Stimulated activated CD8-positive, alpha-beta memory T cell treated with anti-CD3 and anti-CD28 coated beads, Interleukin-4, amount 100 ng/mL, for 48 hours (primary cell): ENCODE measurements around the gene MUSK.
"Not testable (repeated sequence)": the region's sequence is repeated elsewhere in the genome, so short reads cannot be mapped to it uniquely, and the experiment has no call there.

Source experiments
- DNase-seq: peaks from one replicate; pipeline ENCODE4 v3.0.0-alpha.2; 2020

MUSK gene

DNA sequence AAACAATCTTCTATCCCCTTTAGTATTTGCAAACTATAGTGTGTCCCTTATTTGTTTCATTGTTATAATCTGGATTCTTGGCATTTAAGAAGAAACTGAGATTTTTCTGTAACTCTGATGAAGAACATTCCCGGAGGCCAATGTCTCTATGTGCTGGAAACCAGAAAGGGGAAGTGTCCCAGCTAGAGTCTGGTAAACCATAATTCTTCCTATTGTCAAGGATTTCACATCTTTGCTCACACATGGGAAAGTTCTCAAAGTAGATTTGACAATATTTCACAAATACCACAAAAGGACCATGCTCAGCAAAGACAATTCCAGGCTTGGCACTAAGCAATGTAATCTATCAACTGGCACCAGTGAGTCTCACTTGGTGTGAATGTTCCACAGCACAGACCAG lies 146.8 kb downstream of the MUSK start:
- no peak for DNase-seq

DNA sequence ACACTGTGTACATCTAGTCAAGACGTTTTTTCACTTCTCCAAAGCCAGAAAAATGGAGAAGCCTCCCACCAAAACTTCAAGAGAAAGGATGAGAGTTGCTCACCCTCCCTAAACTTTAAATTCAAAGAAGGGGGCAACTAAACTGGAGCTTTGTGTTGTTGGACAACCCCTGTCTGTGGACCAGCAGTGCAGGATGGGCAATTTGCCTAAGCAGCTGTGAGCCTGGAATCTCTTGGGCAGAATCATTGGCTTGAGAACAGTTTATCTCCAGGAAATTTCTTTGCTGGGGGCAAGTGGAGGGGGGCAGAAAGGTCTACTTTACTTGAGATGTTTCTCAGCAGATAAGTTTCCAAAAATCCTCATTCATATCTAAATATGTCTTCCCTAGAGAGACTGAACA lies 151.8 kb downstream of the MUSK start:
- no peak for DNase-seq

DNA sequence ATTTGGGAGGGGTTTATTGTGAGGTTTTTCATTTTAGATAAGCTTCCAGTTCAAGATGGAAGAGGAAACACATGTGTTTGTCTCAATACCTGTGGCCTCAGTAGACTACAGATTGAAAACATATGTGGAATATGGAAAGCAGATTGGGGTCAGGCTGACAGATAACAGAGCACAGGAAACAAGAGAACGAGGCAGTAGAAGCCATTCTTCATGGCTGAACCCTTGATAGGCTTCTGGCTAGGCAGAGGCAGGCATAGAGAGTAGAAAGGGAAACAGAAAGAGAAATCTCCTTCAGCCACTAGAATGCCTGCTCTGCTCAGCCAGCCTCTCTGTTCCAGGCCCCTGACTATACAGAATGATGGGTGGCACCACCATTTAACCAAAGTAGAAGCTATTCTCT lies 152.5 kb downstream of the MUSK start:
- no peak for DNase-seq

DNA sequence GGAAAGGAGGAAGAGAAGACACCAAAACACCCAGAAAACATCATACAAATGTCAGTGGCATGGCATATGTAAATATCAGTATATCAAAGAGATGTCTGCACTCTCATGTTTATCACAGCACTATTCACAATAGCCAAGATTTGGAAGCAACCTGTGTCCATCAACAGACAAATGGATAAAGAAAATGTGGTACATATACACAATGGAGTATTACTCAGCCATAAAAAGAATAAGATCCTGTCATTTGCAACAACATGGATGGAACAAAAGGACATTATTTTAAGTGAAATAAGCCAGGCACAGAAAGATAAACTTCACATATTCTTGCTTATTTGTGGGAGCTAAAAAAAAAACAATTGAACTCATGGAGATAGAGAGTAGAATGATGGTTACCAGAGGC lies 156.5 kb downstream of the MUSK start:
- not testable (repeated sequence) for DNase-seq

DNA sequence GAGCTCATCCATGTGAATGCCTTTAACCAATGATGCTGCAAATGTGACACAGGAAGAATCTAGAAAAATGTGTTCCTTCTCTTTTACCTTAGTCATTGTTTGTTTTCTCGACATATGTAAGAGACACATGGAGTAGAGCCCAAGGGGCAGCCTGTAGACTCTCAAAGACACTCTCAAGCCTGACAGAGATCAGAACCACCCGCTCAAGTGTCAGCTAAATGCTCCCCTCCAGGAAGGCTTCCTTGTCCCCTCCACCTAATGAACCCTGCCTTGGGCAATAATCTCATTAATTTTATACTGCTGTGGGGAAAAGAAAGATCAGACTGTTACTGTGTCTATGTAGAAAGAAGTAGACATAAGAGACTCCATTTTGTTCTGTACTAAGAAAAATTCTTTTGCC lies 157.4 kb downstream of the MUSK start:
- DNase-seq: no peak

DNA sequence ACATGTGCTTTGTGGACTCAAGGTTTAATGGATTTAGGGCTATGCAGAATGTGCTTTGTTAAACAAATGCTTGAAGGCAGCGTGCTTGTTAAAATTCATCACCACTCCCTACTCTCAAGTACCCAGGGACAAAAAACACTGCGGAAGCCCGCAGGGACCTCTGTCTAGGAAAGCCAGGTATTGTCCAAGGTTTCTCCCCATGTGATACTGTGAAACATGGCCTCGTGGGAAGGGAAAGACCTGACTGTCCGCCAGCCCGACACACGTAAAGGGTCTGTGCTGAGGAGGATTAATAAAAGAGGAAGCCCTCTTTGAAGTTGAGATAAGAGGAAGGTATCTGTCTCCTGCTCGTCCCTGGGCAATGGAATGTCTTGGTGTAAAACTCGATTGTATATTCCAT lies 157.8 kb downstream of the MUSK start:
- DNase-seq: not testable (repeated sequence)

DNA sequence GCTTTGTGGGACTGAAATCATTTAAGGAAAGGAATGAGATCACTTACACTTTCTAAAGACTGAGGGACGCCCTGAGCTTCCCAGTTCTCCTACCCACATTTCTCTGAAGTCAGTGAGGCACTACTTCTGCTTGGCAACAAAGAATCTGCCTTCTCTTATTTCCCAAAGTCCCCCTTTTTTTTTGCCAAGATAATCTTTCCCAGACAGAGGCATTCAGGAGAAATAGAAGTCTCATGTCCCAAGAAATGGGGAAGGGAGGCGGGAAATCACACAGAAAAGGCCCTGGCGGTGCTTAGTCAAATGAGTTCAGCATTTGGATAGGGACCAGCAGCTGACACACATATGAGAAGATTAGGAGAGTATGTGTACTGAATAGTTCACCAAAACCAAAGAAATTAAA lies 159.7 kb downstream of the MUSK start:
- no peak for DNase-seq

DNA sequence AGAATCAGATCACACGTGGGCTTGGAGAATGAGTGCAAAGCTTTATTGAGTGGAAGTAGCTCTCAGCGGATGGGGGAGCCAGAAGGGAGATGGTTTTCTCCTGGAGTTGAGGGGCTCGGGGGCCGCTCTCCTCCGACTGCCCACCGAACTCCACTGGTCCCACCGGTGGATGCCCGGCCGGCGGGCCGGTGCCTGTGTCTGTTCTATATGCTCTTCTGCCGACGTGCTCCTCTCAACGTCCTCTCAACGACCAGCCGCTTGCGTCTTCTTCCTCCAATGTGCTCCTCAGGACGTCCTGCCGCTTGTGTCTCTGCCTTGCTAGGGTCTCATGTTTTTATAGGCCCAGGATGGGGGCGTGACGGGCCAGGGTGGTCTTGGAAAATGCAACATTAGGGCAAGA lies 161.9 kb downstream of the MUSK start:
- DNase-seq: no peak

DNA sequence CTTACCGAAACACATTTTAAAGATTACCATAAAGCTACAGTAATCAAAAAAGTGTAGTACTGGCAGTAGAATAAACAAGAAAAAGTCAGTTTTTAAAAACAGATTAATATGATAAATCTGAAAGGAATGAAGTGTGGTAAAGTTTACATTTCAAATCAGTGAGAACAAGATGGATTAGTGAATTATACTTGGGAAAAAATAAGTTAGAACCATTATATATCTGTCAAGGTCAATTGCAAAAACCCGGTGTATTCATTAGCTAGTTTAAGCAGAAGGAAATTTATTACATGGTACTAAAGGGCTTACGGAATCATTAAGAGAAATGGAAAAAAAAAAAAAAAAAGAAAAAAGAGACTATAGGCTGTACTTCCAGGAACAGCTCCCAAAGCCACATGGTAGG lies 164.3 kb downstream of the MUSK start:
- no peak for DNase-seq

DNA sequence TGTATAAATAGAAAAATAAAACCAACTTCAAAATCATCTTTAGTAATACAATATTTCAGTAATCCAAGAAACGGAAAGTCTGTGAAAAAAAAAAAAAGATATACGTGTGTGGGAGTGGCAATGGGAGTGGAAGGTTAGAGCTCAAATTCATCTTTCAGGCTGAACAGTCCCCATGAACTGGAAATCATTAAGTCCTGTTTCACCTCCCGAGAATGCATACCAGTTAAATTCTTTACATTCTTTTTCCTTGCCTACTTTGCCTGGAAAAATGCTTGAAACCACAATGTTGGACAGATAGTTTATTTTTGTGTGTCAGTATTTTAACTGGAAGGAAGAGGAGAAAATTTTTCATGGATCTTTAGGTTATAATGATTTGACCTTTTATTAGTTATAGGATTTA lies 166.8 kb downstream of the MUSK start:
- DNase-seq: no peak

DNA sequence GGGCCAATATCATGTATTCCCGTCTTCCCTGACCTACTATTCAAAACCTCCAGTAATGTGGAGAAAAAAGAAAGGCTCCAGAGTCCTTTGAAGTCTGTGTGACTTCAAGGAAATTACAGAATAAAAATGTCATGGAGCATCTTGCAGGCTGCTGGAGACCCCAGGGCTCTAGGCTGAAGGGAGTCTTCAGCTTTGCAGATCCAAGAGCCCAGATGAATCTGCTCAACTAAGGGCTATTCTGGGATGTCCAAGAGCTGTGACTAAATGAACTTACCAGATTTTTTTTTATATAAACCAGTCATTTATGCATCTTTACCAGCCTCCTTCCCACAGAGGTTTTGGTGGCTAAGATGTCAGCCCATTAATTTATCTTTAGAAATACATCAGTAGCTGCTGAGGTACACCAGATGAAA lies 167.3 kb downstream of the MUSK start:
- no peak for DNase-seq

DNA sequence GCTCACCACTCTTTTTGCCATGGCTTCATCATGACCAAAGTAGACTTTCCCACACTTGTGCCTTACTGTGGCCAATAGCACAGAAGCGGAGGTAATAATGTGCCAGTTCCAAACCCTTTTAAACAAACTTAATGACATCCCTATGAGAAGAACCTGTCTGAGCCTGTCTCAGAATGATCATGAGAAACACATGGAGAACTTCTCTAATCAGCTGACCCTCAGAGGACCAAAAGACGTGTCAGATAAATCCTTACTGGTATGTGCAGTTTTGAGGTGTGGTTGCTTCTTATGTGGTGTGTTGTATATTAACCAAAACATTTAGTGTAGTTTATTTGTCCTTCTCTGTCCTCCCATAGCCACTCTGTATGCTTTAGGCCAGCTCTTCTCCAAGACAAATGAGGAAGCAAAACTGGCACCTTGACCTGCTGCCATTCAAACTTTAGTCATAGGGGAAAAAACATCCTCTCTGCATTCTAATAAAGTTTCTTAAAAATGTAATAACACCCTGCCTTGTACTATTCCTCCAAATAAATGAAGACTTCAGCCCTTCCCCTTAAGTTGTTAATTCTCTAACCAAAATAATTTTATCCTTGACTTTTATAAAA lies 168.9 kb downstream of the MUSK start:
- no peak for DNase-seq

DNA sequence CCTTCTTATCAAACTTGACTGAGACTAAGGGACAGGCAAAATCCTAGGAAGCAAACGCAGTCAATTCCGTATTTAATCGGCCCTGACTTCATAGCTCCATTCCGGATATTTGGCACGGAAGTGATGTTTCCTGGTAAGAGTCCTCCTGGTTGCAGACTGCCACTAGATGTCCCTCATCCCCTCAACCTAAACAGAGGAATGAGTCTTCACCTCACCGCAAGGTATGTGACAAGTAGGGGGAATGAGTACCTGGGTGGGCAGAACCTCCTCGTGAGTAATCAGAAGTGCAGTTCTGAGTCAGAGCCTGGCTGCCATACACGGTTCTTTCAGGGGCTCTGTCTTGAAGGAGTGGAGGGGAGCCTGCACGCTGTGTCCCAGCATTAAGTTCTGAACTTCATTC lies 173.6 kb downstream of the MUSK start:
- DNase-seq: no peak

DNA sequence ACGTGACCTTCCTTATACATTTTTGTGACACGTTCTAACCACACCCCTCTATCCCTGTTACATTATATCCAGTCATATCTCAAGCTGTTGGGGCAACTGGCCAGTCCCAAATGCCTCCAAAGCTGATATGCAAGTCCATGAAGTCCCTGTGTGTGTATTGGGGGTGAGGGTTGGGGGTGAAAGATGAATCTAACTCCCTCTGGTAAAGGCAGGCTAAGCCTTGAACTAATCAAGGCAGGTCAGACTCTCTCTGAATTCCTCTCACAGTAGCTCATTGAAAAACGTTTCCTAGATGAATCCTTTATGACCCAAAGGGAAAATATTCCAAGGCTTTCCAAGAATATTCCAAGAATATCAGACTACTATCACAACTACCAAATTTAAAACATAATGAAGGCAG lies 174.4 kb downstream of the MUSK start:
- DNase-seq: no peak

DNA sequence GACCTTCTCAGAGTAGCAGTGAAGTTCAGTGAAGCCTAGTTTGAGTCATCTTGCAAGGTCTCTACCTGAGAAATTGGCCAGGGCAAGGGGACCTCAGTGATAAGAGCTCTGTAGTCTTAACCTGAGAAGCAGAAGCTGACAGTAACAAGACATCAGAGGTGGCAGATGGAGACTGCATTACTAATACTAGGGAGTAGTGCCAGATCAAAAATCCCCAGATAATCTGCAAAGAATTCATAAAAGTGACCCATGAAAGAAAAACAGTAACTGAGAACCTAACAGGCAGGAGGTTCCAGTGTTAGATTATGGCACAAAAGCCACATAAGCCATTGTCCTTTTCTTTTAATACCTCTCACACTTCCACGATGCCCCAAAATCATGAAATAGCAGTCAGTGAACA lies 175.5 kb downstream of the MUSK start:
- DNase-seq: no peak

DNA sequence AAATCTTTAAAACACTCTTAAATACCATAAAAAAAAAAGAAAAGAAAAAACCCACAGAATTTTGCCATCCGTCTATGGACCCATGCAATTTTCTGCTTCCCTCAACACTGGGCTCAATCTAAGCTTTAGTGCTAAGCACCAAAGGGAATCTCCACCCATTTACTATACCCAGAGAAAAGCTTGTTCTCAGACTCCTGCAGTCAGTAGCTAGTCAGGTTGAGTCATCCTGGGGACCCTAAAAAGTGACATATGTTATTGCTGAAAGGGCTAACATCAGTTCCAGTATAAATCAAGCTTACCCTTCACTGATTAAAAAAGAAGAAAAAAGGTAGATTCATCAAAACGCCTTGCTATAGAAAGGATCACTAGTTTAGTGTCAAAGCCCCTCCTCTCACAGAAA lies 177.6 kb downstream of the MUSK start:
- DNase-seq: no peak

DNA sequence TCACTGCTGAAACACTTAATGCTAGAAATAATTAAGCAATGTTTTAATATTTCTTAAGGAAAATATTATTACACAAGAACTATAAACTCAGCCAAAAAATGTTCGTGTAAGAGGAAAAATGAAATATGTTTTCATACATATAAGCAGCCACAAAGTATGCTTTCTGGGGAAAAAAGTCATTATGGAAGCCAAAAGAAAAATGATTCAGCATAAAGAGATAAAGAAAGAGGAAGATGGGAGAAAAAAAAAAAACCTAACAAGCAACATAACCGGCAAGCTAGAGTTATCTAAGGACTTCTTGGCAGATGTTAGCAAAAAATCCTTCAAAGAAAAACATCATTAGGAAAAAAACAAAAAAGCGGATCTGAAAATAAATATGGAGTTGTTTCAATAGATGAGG lies 179.1 kb downstream of the MUSK start:
- DNase-seq: no peak

DNA sequence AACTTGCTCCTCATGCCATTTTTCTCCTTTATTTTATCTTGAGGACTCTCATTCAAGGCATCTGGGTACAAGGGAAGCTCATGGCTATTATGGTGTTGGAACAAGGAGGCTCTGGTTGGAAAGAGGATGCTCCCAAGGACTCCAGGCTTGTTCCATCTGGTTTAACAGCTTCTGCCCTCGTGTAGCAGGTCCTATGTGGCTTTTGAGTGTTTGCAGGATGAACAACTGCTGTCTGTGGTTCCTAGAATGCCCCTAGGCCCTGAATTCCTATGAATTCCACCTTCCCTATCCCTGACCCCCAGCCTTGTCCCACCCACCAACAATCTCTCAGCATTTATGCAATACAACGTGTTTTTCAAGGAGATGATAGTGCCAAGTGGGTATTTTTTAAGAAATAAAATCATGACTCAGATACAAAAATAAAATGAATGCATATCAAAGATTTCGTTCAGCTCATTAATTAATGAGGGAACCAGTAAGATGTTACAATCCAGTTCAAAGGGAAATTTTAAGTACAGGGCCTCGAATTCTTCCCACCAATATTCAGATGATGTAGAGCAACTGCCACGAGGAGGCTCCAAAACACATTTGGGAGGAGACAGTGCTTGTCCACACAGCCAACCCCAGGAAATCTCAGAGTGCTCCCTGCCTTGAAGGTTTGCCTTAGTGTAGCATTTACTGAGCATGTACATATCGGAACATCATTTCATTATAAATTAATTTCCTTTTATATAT lies 182.0 kb downstream of the MUSK start:
- DNase-seq: no peak
